ENCODE measurements around the gene RNF220. TPM values are rescaled to one million over a fixed set of nuclear protein-coding genes. Genes with fewer than 3 reads are reported as not detected.

Gene RNF220
- total RNA-seq, 1 experiment from 2014 or later: 92.4 TPM

GRCh38 chr1:44693159-44693558 is 288.1 kb downstream of the RNF220 start:
- Mint-ChIP-seq H3K27me3 (ENCODE audit: insufficient read depth, unreplicated experiment) (peaks cover 4% of the 10 kb centered on the region), H3K9me3 (ENCODE audit: unreplicated experiment) (no peaks in the 10 kb centered on the region), H3K27ac (ENCODE audit: unreplicated experiment) (no peak overlapping the region), H3K4me1 (ENCODE audit: low read depth, unreplicated experiment) (no peaks in the 10 kb centered on the region), H3K36me3 (ENCODE audit: insufficient read depth, unreplicated experiment) (peaks cover 4% of the 10 kb centered on the region), H3K4me3 (ENCODE audit: unreplicated experiment) (no peak overlapping the region)
- H3K27me3 ChIP-seq (replicated peaks; ENCODE audit: control insufficient read depth, insufficient read depth, low read length): no peaks in the 10 kb centered on the region
- H3K4me3 ChIP-seq (ENCODE audit: low read depth, low read length): no peak overlapping the region
- intact Hi-C loops (cut with micrococcal nuclease; ENCODE audit: unreplicated experiment): no loop called here
- no peak for DNase-seq
- CTCF ChIA-PET: no interaction called here
- BruUV-seq (replicated peaks): no TSS peak
- no peaks in the 10 kb centered on the region for H3K36me3 ChIP-seq (ENCODE audit: control insufficient read depth, insufficient read depth, low read length)
- TF ChIP-seq CTCF (IDR thresholded peaks at IDR 0.05; ENCODE audit: insufficient read depth in 1 of 2, low read depth in 1 of 2, low read length in 1 of 2, severe bottlenecking in 1 of 2, unreplicated experiment in 1 of 2): no peak
- H3K9me3 ChIP-seq: no peaks in the 10 kb centered on the region
- POLR2A ChIA-PET: no interaction called here
- no peaks in the 10 kb centered on the region for H3K4me1 ChIP-seq

- H3K27me3 ChIP-seq (replicated peaks; ENCODE audit: control insufficient read depth, insufficient read depth, low read length): no peaks in the 10 kb centered on the region
- no peak for DNase-seq
- Mint-ChIP-seq H3K4me3 (ENCODE audit: unreplicated experiment) (no peak overlapping the region), H3K9me3 (ENCODE audit: unreplicated experiment) (no peaks in the 10 kb centered on the region), H3K4me1 (ENCODE audit: low read depth, unreplicated experiment) (no peaks in the 10 kb centered on the region), H3K27me3 (ENCODE audit: insufficient read depth, unreplicated experiment) (peaks cover 4% of the 10 kb centered on the region), H3K27ac (ENCODE audit: unreplicated experiment) (no peak overlapping the region), H3K36me3 (ENCODE audit: insufficient read depth, unreplicated experiment) (peaks cover 4% of the 10 kb centered on the region)
- H3K36me3 ChIP-seq (ENCODE audit: control insufficient read depth, insufficient read depth, low read length): no peaks in the 10 kb centered on the region
- intact Hi-C loops (cut with micrococcal nuclease; ENCODE audit: unreplicated experiment): no loop called here
- ChIA-PET POLR2A (no interaction called here), CTCF (no interaction called here)
- no peak overlapping the region for H3K4me3 ChIP-seq (ENCODE audit: low read depth, low read length)
- BruUV-seq (replicated peaks): no TSS peak
- no peak for TF ChIP-seq CTCF (IDR thresholded peaks at IDR 0.05; ENCODE audit: insufficient read depth in 1 of 2, low read depth in 1 of 2, low read length in 1 of 2, severe bottlenecking in 1 of 2, unreplicated experiment in 1 of 2)
- H3K4me1 ChIP-seq: no peaks in the 10 kb centered on the region
- H3K9me3 ChIP-seq: no peaks in the 10 kb centered on the region
Measured at GRCh38 chr1:44693900-44694299, 288.8 kb downstream of the RNF220 start.

GRCh38 chr1:44694863-44695478 is 289.9 kb downstream of the RNF220 start:
- ChIA-PET POLR2A (no interaction called here), CTCF (no interaction called here)
- Mint-ChIP-seq H3K9me3 (ENCODE audit: unreplicated experiment) (no peaks in the 10 kb centered on the region), H3K27ac (ENCODE audit: unreplicated experiment) (no peak overlapping the region), H3K4me3 (ENCODE audit: unreplicated experiment) (no peak overlapping the region), H3K27me3 (ENCODE audit: insufficient read depth, unreplicated experiment) (peaks cover 4% of the 10 kb centered on the region), H3K36me3 (ENCODE audit: insufficient read depth, unreplicated experiment) (peaks cover 4% of the 10 kb centered on the region), H3K4me1 (ENCODE audit: low read depth, unreplicated experiment) (no peaks in the 10 kb centered on the region)
- Histone ChIP-seq H3K4me1 (no peaks in the 10 kb centered on the region), H3K27me3 (replicated peaks; ENCODE audit: control insufficient read depth, insufficient read depth, low read length) (no peaks in the 10 kb centered on the region), H3K9me3 (no peaks in the 10 kb centered on the region), H3K36me3 (ENCODE audit: control insufficient read depth, insufficient read depth, low read length) (no peaks in the 10 kb centered on the region), H3K4me3 (ENCODE audit: low read depth, low read length) (no peak overlapping the region)
- no peak for TF ChIP-seq CTCF (IDR thresholded peaks at IDR 0.05; ENCODE audit: insufficient read depth in 1 of 2, low read depth in 1 of 2, low read length in 1 of 2, severe bottlenecking in 1 of 2, unreplicated experiment in 1 of 2)
- intact Hi-C loops (cut with micrococcal nuclease; ENCODE audit: unreplicated experiment): no loop called here
- BruUV-seq (replicated peaks): no TSS peak
- no peak for DNase-seq

Measured in Caco-2 (cell line).